ENCODE data around the gene KIF5A. TPM values are rescaled to one million over a fixed set of nuclear protein-coding genes. Genes with fewer than 3 reads are reported as not detected.
"Not testable (repeated sequence)": the region's sequence is repeated elsewhere in the genome, so short reads cannot be mapped to it uniquely, and the experiment has no call there.

The KIF5A gene
- polyA plus RNA-seq (2013): 2.9 TPM

- ChIA-PET CTCF (no interaction called here), POLR2A (no interaction called here)
- Histone ChIP-seq H3K36me3 (ENCODE audit: control insufficient read depth in 4 of 4, insufficient read depth in 4 of 4, low read length in 3 of 4) (no peaks in the 10 kb centered on the region), H3K4me3 (ENCODE audit: control insufficient read depth in 1 of 7, extremely low read depth in 1 of 7, insufficient read depth in 4 of 7, low read depth in 2 of 7, low read length in 6 of 7) (peak within 1 kb of the TSS in 6 of 7 experiments; percentile 25 to 79 (median 69)), H3K27me3 (replicated peaks in 2 of 5; ENCODE audit: control insufficient read depth in 4 of 5, insufficient read depth in 5 of 5, low read length in 4 of 5) (peaks cover 0 to 32% (median 6%) of the 10 kb centered on the region in 5 experiments), H3K4me1 (ENCODE audit: control extremely low read depth in 1 of 4, control insufficient read depth in 4 of 4, insufficient read depth in 4 of 4, low read length in 3 of 4) (peaks cover 0 to 28% (median 14%) of the 10 kb centered on the region in 4 experiments), H3K9me3 (ENCODE audit: control extremely low read depth in 1 of 5, control insufficient read depth in 4 of 5, insufficient read depth in 2 of 5, low read depth in 1 of 5, low read length in 4 of 5) (no peaks in the 10 kb centered on the region), H3K27ac (ENCODE audit: insufficient read depth in 1 of 2, low read depth in 1 of 2, low read length in 2 of 2, poor library complexity in 1 of 2, severe bottlenecking in 2 of 2) (no peak within 1 kb of the TSS)
- WGBS (ENCODE audit: insufficient coverage): 5% methylated on average over 44 of the region's 52 CpGs
- peak; percentile 25 to 55 (median 44) for DNase-seq
Observed at GRCh38 chr12:57549909-57550640, at the start of gene KIF5A. KIF5A (plus strand) TSS chr12:57550044; CDS start chr12:57550272, 228 bp downstream.

- ChIA-PET POLR2A (no interaction called here), CTCF (interaction anchor here (1.3 to 1.6 kb wide), 4 partner anchors 25 to 47 kb away, joined by 3 to 4 read pairs (median 3); no protein-coding TSS in a partner anchor)
- no peaks in the 10 kb centered on the region for H3K27me3 ChIP-seq (replicated peaks in 2 of 5; ENCODE audit: control insufficient read depth in 4 of 5, insufficient read depth in 5 of 5, low read length in 4 of 5)
- peaks cover 24 to 82% (median 55%) of the 10 kb centered on the region in 4 experiments for H3K36me3 ChIP-seq (ENCODE audit: control insufficient read depth in 4 of 4, insufficient read depth in 4 of 4, low read length in 3 of 4)
- 96% methylated on average over 10 of the region's 11 CpGs for WGBS (ENCODE audit: insufficient coverage)
- DNase-seq: no peak
- H3K4me1 ChIP-seq (ENCODE audit: control extremely low read depth in 1 of 4, control insufficient read depth in 4 of 4, insufficient read depth in 4 of 4, low read length in 3 of 4): no peaks in the 10 kb centered on the region
- no peak overlapping the region for H3K4me3 ChIP-seq (ENCODE audit: control insufficient read depth in 1 of 7, extremely low read depth in 1 of 7, insufficient read depth in 4 of 7, low read depth in 2 of 7, low read length in 6 of 7)
- H3K9me3 ChIP-seq (ENCODE audit: control extremely low read depth in 1 of 5, control insufficient read depth in 4 of 5, insufficient read depth in 2 of 5, low read depth in 1 of 5, low read length in 4 of 5): no peaks in the 10 kb centered on the region
- no peak overlapping the region for H3K27ac ChIP-seq (ENCODE audit: insufficient read depth in 1 of 2, low read depth in 1 of 2, low read length in 2 of 2, poor library complexity in 1 of 2, severe bottlenecking in 2 of 2)
Observed at GRCh38 chr12:57500213-57500612, 49.6 kb upstream of the KIF5A start.

GRCh38 chr12:57502311-57502969, 47.4 kb upstream of the KIF5A start:
- not testable (repeated sequence) for H3K4me3 ChIP-seq (ENCODE audit: control insufficient read depth in 1 of 7, extremely low read depth in 1 of 7, insufficient read depth in 4 of 7, low read depth in 2 of 7, low read length in 6 of 7); H3K27ac ChIP-seq (ENCODE audit: insufficient read depth in 1 of 2, low read depth in 1 of 2, low read length in 2 of 2, poor library complexity in 1 of 2, severe bottlenecking in 2 of 2); H3K9me3 ChIP-seq (ENCODE audit: control extremely low read depth in 1 of 5, control insufficient read depth in 4 of 5, insufficient read depth in 2 of 5, low read depth in 1 of 5, low read length in 4 of 5); H3K4me1 ChIP-seq (ENCODE audit: control extremely low read depth in 1 of 4, control insufficient read depth in 4 of 4, insufficient read depth in 4 of 4, low read length in 3 of 4); H3K27me3 ChIP-seq (replicated peaks in 2 of 5; ENCODE audit: control insufficient read depth in 4 of 5, insufficient read depth in 5 of 5, low read length in 4 of 5); DNase-seq
- 98% methylated on average over 10 of the region's 22 CpGs for WGBS (ENCODE audit: insufficient coverage)
- ChIA-PET CTCF (interaction anchor here (1.0 to 1.4 kb wide), 3 partner anchors 7 to 16 kb away, joined by 3 to 5 read pairs (median 4); no protein-coding TSS in a partner anchor), POLR2A (interaction anchor here (0.5 to 3.2 kb wide), 2 partner anchors 13 to 15 kb away, joined by 4 to 11 read pairs; no protein-coding TSS in a partner anchor)
- peaks cover 24 to 80% (median 55%) of the 10 kb centered on the region in 4 experiments for H3K36me3 ChIP-seq (ENCODE audit: control insufficient read depth in 4 of 4, insufficient read depth in 4 of 4, low read length in 3 of 4)

GRCh38 chr12:57506541-57506940, 43.3 kb upstream of the KIF5A start:
- H3K36me3 ChIP-seq (ENCODE audit: control insufficient read depth in 4 of 4, insufficient read depth in 4 of 4, low read length in 3 of 4): peaks cover 8 to 64% (median 37%) of the 10 kb centered on the region in 4 experiments
- 100% methylated on average over 1 of the region's 4 CpGs for WGBS (ENCODE audit: insufficient coverage)
- not testable (repeated sequence) for DNase-seq

GRCh38 chr12:57507796-57508195, 42.0 kb upstream of the KIF5A start:
- H3K27me3 ChIP-seq (replicated peaks in 2 of 5; ENCODE audit: control insufficient read depth in 4 of 5, insufficient read depth in 5 of 5, low read length in 4 of 5); H3K27ac ChIP-seq (ENCODE audit: insufficient read depth in 1 of 2, low read depth in 1 of 2, low read length in 2 of 2, poor library complexity in 1 of 2, severe bottlenecking in 2 of 2); DNase-seq; H3K4me3 ChIP-seq (ENCODE audit: control insufficient read depth in 1 of 7, extremely low read depth in 1 of 7, insufficient read depth in 4 of 7, low read depth in 2 of 7, low read length in 6 of 7); H3K9me3 ChIP-seq (ENCODE audit: control extremely low read depth in 1 of 5, control insufficient read depth in 4 of 5, insufficient read depth in 2 of 5, low read depth in 1 of 5, low read length in 4 of 5); H3K4me1 ChIP-seq (ENCODE audit: control extremely low read depth in 1 of 4, control insufficient read depth in 4 of 4, insufficient read depth in 4 of 4, low read length in 3 of 4); POLR2A ChIA-PET; CTCF ChIA-PET: not testable (repeated sequence)
- WGBS (ENCODE audit: insufficient coverage): 99% methylated on average over 10 of the region's 28 CpGs
- H3K36me3 ChIP-seq (ENCODE audit: control insufficient read depth in 4 of 4, insufficient read depth in 4 of 4, low read length in 3 of 4): peaks cover 17 to 66% (median 44%) of the 10 kb centered on the region in 4 experiments

More at GRCh38 chr12:57506541-57506940, 43.3 kb upstream of the KIF5A start:
- H3K4me3 ChIP-seq (ENCODE audit: control insufficient read depth in 1 of 7, extremely low read depth in 1 of 7, insufficient read depth in 4 of 7, low read depth in 2 of 7, low read length in 6 of 7); H3K9me3 ChIP-seq (ENCODE audit: control extremely low read depth in 1 of 5, control insufficient read depth in 4 of 5, insufficient read depth in 2 of 5, low read depth in 1 of 5, low read length in 4 of 5); H3K4me1 ChIP-seq (ENCODE audit: control extremely low read depth in 1 of 4, control insufficient read depth in 4 of 4, insufficient read depth in 4 of 4, low read length in 3 of 4); H3K27me3 ChIP-seq (replicated peaks in 2 of 5; ENCODE audit: control insufficient read depth in 4 of 5, insufficient read depth in 5 of 5, low read length in 4 of 5); H3K27ac ChIP-seq (ENCODE audit: insufficient read depth in 1 of 2, low read depth in 1 of 2, low read length in 2 of 2, poor library complexity in 1 of 2, severe bottlenecking in 2 of 2): not testable (repeated sequence)
- POLR2A ChIA-PET: interaction anchor here (0.9 kb wide), 1 partner anchor 9 kb away, joined by 4 read pairs; no protein-coding TSS in a partner anchor
- CTCF ChIA-PET: interaction anchor here (0.7 kb wide), 1 partner anchor 8 kb away, joined by 4 read pairs; no protein-coding TSS in a partner anchor

GRCh38 chr12:57511161-57511560, 38.7 kb upstream of the KIF5A start:
- POLR2A ChIA-PET: no interaction called here
- DNase-seq: no peak
- CTCF ChIA-PET: interaction anchor here (1.0 kb wide), 1 partner anchor 72 kb away, joined by 3 read pairs; no protein-coding TSS in a partner anchor
- Histone ChIP-seq H3K36me3 (ENCODE audit: control insufficient read depth in 4 of 4, insufficient read depth in 4 of 4, low read length in 3 of 4) (peaks cover 24 to 65% (median 46%) of the 10 kb centered on the region in 4 experiments), H3K27me3 (replicated peaks in 2 of 5; ENCODE audit: control insufficient read depth in 4 of 5, insufficient read depth in 5 of 5, low read length in 4 of 5) (no peaks in the 10 kb centered on the region), H3K4me3 (ENCODE audit: control insufficient read depth in 1 of 7, extremely low read depth in 1 of 7, insufficient read depth in 4 of 7, low read depth in 2 of 7, low read length in 6 of 7) (no peak overlapping the region), H3K4me1 (ENCODE audit: control extremely low read depth in 1 of 4, control insufficient read depth in 4 of 4, insufficient read depth in 4 of 4, low read length in 3 of 4) (no peaks in the 10 kb centered on the region), H3K9me3 (ENCODE audit: control extremely low read depth in 1 of 5, control insufficient read depth in 4 of 5, insufficient read depth in 2 of 5, low read depth in 1 of 5, low read length in 4 of 5) (no peaks in the 10 kb centered on the region), H3K27ac (ENCODE audit: insufficient read depth in 1 of 2, low read depth in 1 of 2, low read length in 2 of 2, poor library complexity in 1 of 2, severe bottlenecking in 2 of 2) (no peak overlapping the region)
- WGBS (ENCODE audit: insufficient coverage): 97% methylated on average over 4 of the region's 4 CpGs

All from common myeloid progenitor, CD34-positive (primary cell).